ENCODE results near the gene RTN4RL2. TPM values are rescaled to one million over a fixed set of nuclear protein-coding genes. Genes with fewer than 3 reads are reported as not detected.

Gene RTN4RL2
- total and polyA plus RNA-seq, 2 donors (not counting 3 experiments of a cell fraction or from before 2014, with no cell fraction given) = 0.35 to 1.3 TPM

- DNase-seq (ENCODE audit: low read depth, low spot score) = no peak
- H3K9ac ChIP-seq (replicated peaks; ENCODE audit: extremely low read depth, insufficient read depth, low read length) = no peak overlapping the region
- H3K4me3 ChIP-seq (replicated peaks in 1 of 3; ENCODE audit: insufficient read depth in 1 of 3, low read depth in 1 of 3, low read length in 3 of 3) = no peak overlapping the region
- intact Hi-C loops (cut with micrococcal nuclease) (loop anchor here (1.0 kb wide), 2 partner anchors 23 to 135 kb away; no protein-coding TSS in a partner anchor), dilution Hi-C loops (cut with MboI; ENCODE audit: extremely low pct_ligation_motif_present, low sequenced_read_pairs) (no loop called here)
- ChIA-PET POLR2A (no interaction called here), CTCF (interaction anchor here (0.9 to 9.9 kb wide), 8 partner anchors 14 to 134 kb away, joined by 3 to 152 read pairs (median 6); partner anchors contain the start of genes RTN4RL2 and SLC43A1)
- peaks cover 11% of the 10 kb centered on the region for H3K4me1 ChIP-seq (ENCODE audit: control insufficient read depth, extremely low read depth, insufficient read depth, low read length)
- no peaks in the 10 kb centered on the region for H3K9me3 ChIP-seq (replicated peaks; ENCODE audit: control insufficient read depth, insufficient read depth, low read length)
- H3K27ac ChIP-seq (ENCODE audit: insufficient read depth, low read depth, low read length) = no peak overlapping the region
- no peak overlapping the region for H2AFZ ChIP-seq (ENCODE audit: low read depth, low read length)
- no peaks in the 10 kb centered on the region for H3K9me1 ChIP-seq (replicated peaks; ENCODE audit: control insufficient read depth, extremely low read depth, insufficient read depth, low read length)
- H4K20me1 ChIP-seq (replicated peaks; ENCODE audit: control insufficient read depth, extremely low read depth, insufficient read depth, low read length) = no peaks in the 10 kb centered on the region
- peaks cover 8 to 30% of the 10 kb centered on the region in 2 experiments for H3K27me3 ChIP-seq (ENCODE audit: control insufficient read depth in 2 of 2, insufficient read depth in 2 of 2, low read length in 2 of 2)
- no peaks in the 10 kb centered on the region for H3K79me2 ChIP-seq (ENCODE audit: control insufficient read depth, insufficient read depth, low read length)
- no TSS peak for BruUV-seq (replicated peaks)
- no peak overlapping the region for H3K4me2 ChIP-seq (ENCODE audit: insufficient read depth, low read length)
- no peak for FAIRE-seq
- no peaks in the 10 kb centered on the region for H3K36me3 ChIP-seq (ENCODE audit: control insufficient read depth in 2 of 2, extremely low read depth in 1 of 2, insufficient read depth in 2 of 2, low read length in 2 of 2)
- TF ChIP-seq CTCF (IDR thresholded peaks at IDR 0.05; ENCODE audit: extremely low read depth in 1 of 2, insufficient read depth in 1 of 2, low read depth in 1 of 2, low read length in 2 of 2) (no peak), POLR2AphosphoS5 (IDR thresholded peaks at IDR 0.05; ENCODE audit: insufficient read depth, low read depth, low read length) (no peak), JUN (IDR thresholded peaks at IDR 0.05; ENCODE audit: borderline replicate concordance, insufficient read depth, insufficient read length, low read depth) (no peak), POLR2A (IDR thresholded peaks at IDR 0.05; ENCODE audit: low read depth, low read length) (no peak), MYC (IDR thresholded peaks at IDR 0.05; ENCODE audit: low read depth, low read length) (no peak), FOS (IDR thresholded peaks at IDR 0.05; ENCODE audit: borderline replicate concordance, insufficient read depth, low read length) (no peak), EZH2 (IDR thresholded peaks at IDR 0.05; ENCODE audit: borderline replicate concordance, low read depth, low read length, severe bottlenecking) (no peak), MAX (IDR thresholded peaks at IDR 0.05; ENCODE audit: insufficient read depth, insufficient read length) (no peak), GATA2 (IDR thresholded peaks at IDR 0.05; ENCODE audit: insufficient read depth, insufficient read length, low read depth, low read length) (no peak)
Measured at GRCh38 chr11:57479911-57480310, 19.6 kb downstream of the RTN4RL2 start.

Measured in endothelial cell of umbilical vein (primary cell).